Measurements from ENCODE around the gene ARRDC3.
"Not testable (repeated sequence)": the region's sequence is repeated elsewhere in the genome, so short reads cannot be mapped to it uniquely, and the experiment has no call there.

DNA sequence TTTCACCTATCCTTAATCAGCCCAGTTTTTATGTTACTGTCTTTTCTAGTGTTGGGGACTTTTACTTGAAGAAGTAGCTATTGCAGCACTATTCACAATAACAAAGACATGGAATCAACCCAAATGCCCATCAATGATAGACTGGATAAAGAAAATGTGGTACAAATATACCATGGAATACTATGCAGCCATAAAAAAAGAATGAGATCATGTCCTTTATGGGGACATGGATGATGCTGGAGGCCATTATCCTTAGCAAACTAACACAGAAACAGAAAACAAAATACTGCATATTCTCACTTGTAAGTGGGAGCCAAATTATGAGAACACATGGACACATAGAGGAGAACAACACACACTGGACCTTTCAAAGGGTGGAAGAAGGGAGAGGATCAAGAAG, 6.4 kb upstream of the ARRDC3 start:
- TF ChIP-seq POLR2A (IDR thresholded peaks at IDR 0.05; ENCODE audit: low read depth, low read length); SUZ12 (IDR thresholded peaks at IDR 0.05; ENCODE audit: unreplicated experiment); TAF1 (IDR thresholded peaks at IDR 0.05; ENCODE audit: borderline replicate concordance, low read depth, low read length); SPI1 (IDR thresholded peaks at IDR 0.05; ENCODE audit: borderline replicate concordance, insufficient read depth, low read depth, low read length): not testable (repeated sequence)
- TF ChIP-seq, protein P1, sequence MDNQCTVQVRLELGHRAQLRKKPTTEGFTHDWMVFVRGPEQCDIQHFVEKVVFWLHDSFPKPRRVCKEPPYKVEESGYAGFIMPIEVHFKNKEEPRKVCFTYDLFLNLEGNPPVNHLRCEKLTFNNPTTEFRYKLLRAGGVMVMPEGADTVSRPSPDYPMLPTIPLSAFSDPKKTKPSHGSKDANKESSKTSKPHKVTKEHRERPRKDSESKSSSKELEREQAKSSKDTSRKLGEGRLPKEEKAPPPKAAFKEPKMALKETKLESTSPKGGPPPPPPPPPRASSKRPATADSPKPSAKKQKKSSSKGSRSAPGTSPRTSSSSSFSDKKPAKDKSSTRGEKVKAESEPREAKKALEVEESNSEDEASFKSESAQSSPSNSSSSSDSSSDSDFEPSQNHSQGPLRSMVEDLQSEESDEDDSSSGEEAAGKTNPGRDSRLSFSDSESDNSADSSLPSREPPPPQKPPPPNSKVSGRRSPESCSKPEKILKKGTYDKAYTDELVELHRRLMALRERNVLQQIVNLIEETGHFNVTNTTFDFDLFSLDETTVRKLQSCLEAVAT (IDR thresholded peaks at IDR 0.05): not testable (repeated sequence)
- TF ChIP-seq, protein P2, sequence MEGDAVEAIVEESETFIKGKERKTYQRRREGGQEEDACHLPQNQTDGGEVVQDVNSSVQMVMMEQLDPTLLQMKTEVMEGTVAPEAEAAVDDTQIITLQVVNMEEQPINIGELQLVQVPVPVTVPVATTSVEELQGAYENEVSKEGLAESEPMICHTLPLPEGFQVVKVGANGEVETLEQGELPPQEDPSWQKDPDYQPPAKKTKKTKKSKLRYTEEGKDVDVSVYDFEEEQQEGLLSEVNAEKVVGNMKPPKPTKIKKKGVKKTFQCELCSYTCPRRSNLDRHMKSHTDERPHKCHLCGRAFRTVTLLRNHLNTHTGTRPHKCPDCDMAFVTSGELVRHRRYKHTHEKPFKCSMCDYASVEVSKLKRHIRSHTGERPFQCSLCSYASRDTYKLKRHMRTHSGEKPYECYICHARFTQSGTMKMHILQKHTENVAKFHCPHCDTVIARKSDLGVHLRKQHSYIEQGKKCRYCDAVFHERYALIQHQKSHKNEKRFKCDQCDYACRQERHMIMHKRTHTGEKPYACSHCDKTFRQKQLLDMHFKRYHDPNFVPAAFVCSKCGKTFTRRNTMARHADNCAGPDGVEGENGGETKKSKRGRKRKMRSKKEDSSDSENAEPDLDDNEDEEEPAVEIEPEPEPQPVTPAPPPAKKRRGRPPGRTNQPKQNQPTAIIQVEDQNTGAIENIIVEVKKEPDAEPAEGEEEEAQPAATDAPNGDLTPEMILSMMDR (IDR thresholded peaks at IDR 0.05 in 2 of 3, conservative IDR thresholded peaks at IDR 0.05 in 1 of 3; ENCODE audit: control insufficient read depth in 2 of 3, extremely low read depth in 1 of 3, insufficient read depth in 1 of 3, low read depth in 3 of 3, low read length in 3 of 3): not testable (repeated sequence)
- TF ChIP-seq, protein P3, sequence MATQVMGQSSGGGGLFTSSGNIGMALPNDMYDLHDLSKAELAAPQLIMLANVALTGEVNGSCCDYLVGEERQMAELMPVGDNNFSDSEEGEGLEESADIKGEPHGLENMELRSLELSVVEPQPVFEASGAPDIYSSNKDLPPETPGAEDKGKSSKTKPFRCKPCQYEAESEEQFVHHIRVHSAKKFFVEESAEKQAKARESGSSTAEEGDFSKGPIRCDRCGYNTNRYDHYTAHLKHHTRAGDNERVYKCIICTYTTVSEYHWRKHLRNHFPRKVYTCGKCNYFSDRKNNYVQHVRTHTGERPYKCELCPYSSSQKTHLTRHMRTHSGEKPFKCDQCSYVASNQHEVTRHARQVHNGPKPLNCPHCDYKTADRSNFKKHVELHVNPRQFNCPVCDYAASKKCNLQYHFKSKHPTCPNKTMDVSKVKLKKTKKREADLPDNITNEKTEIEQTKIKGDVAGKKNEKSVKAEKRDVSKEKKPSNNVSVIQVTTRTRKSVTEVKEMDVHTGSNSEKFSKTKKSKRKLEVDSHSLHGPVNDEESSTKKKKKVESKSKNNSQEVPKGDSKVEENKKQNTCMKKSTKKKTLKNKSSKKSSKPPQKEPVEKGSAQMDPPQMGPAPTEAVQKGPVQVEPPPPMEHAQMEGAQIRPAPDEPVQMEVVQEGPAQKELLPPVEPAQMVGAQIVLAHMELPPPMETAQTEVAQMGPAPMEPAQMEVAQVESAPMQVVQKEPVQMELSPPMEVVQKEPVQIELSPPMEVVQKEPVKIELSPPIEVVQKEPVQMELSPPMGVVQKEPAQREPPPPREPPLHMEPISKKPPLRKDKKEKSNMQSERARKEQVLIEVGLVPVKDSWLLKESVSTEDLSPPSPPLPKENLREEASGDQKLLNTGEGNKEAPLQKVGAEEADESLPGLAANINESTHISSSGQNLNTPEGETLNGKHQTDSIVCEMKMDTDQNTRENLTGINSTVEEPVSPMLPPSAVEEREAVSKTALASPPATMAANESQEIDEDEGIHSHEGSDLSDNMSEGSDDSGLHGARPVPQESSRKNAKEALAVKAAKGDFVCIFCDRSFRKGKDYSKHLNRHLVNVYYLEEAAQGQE (IDR thresholded peaks at IDR 0.05; ENCODE audit: low read depth, low read length): not testable (repeated sequence)
- TF ChIP-seq, protein P4, sequence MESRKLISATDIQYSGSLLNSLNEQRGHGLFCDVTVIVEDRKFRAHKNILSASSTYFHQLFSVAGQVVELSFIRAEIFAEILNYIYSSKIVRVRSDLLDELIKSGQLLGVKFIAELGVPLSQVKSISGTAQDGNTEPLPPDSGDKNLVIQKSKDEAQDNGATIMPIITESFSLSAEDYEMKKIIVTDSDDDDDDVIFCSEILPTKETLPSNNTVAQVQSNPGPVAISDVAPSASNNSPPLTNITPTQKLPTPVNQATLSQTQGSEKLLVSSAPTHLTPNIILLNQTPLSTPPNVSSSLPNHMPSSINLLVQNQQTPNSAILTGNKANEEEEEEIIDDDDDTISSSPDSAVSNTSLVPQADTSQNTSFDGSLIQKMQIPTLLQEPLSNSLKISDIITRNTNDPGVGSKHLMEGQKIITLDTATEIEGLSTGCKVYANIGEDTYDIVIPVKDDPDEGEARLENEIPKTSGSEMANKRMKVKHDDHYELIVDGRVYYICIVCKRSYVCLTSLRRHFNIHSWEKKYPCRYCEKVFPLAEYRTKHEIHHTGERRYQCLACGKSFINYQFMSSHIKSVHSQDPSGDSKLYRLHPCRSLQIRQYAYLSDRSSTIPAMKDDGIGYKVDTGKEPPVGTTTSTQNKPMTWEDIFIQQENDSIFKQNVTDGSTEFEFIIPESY (IDR thresholded peaks at IDR 0.05): not testable (repeated sequence)
